Activated CD8-positive, alpha-beta memory T cell treated with anti-CD3 and anti-CD28 coated beads, Interleukin-2, amount 50 U/mL, for 1 hour (primary cell): ENCODE results near the gene ABHD12.
"Not testable (repeated sequence)": the region's sequence is repeated elsewhere in the genome, so short reads cannot be mapped to it uniquely, and the experiment has no call there.

Source experiments
- DNase-seq: peaks from one replicate; pipeline ENCODE4 v3.0.0-alpha.2; 2020; ENCODE audit errors: extremely low read depth

Gene ABHD12

GRCh38 chr20:25353747-25354705 lies 36.6 kb downstream of the ABHD12 start:
- no peak for DNase-seq

GRCh38 chr20:25353353-25353746 lies 37.3 kb downstream of the ABHD12 start:
- DNase-seq: no peak

GRCh38 chr20:25352746-25353145 lies 37.9 kb downstream of the ABHD12 start:
- no peak for DNase-seq

GRCh38 chr20:25351024-25351360 lies 39.6 kb downstream of the ABHD12 start:
- no peak for DNase-seq

GRCh38 chr20:25346349-25346748 lies 44.3 kb downstream of the ABHD12 start:
- no peak for DNase-seq

GRCh38 chr20:25345721-25346120 lies 44.9 kb downstream of the ABHD12 start:
- no peak for DNase-seq

GRCh38 chr20:25344634-25345033 lies 46.0 kb downstream of the ABHD12 start:
- no peak for DNase-seq

GRCh38 chr20:25341716-25342680 lies 48.6 kb downstream of the ABHD12 start:
- no peak for DNase-seq

- no peak for DNase-seq
Observed at GRCh38 chr20:25340380-25340779, 50.3 kb downstream of the ABHD12 start.

- no peak for DNase-seq
Observed at GRCh38 chr20:25339608-25340007, 51.0 kb downstream of the ABHD12 start.

- DNase-seq: no peak
Observed at GRCh38 chr20:25338112-25339023, 52.3 kb downstream of the ABHD12 start.

- DNase-seq: no peak
Observed at GRCh38 chr20:25336561-25337422, 53.8 kb downstream of the ABHD12 start.

- not testable (repeated sequence) for DNase-seq
Observed at GRCh38 chr20:25334972-25335371, 55.7 kb downstream of the ABHD12 start.

- DNase-seq: no peak
Observed at GRCh38 chr20:25328954-25329498, 61.6 kb downstream of the ABHD12 start.

GRCh38 chr20:25327521-25328235 lies 63.0 kb downstream of the ABHD12 start:
- no peak for DNase-seq

- DNase-seq: no peak
Observed at GRCh38 chr20:25325997-25326396, 64.6 kb downstream of the ABHD12 start.

- no peak for DNase-seq
Observed at GRCh38 chr20:25325073-25325472, 65.6 kb downstream of the ABHD12 start.

- DNase-seq: no peak
Observed at GRCh38 chr20:25324412-25324811, 66.2 kb downstream of the ABHD12 start.

GRCh38 chr20:25323496-25324246 lies 67.0 kb downstream of the ABHD12 start:
- no peak for DNase-seq
